ELF-1 (cell line): ENCODE data around the gene ARHGAP26.
A peak's percentile ranks its signal among the peaks of the same experiment; 100 is the strongest.

Experiments used
- DNase-seq: peaks from one replicate; pipeline ENCODE4 v3.0.0-alpha.2; 2016; ENCODE audit warnings: low read depth, low spot score

The ARHGAP26 gene

GRCh38 chr5:142783601-142784341, 13.6 kb downstream of the ARHGAP26 start:
- no peak for DNase-seq

- no peak for DNase-seq
Observed at GRCh38 chr5:142784401-142784955, 14.3 kb downstream of the ARHGAP26 start.

- DNase-seq, result no peak
Observed at GRCh38 chr5:142785206-142785605, 15.0 kb downstream of the ARHGAP26 start.

- no peak for DNase-seq
Observed at GRCh38 chr5:142789206-142789605, 19.0 kb downstream of the ARHGAP26 start.

- DNase-seq, result no peak
Observed at GRCh38 chr5:142792012-142792864, 22.1 kb downstream of the ARHGAP26 start.

- DNase-seq, result no peak
Observed at GRCh38 chr5:142792865-142793232, 22.7 kb downstream of the ARHGAP26 start.

GRCh38 chr5:142794537-142794936, 24.4 kb downstream of the ARHGAP26 start:
- no peak for DNase-seq

GRCh38 chr5:142795251-142795650, 25.1 kb downstream of the ARHGAP26 start:
- no peak for DNase-seq

GRCh38 chr5:142796492-142797109, 26.4 kb downstream of the ARHGAP26 start:
- DNase-seq, result no peak

GRCh38 chr5:142797420-142797819, 27.2 kb downstream of the ARHGAP26 start:
- DNase-seq, result no peak

- DNase-seq, result no peak
Observed at GRCh38 chr5:142798099-142798770, 28.1 kb downstream of the ARHGAP26 start.

- DNase-seq, result no peak
Observed at GRCh38 chr5:142800776-142801494, 30.8 kb downstream of the ARHGAP26 start.

- DNase-seq, result no peak
Observed at GRCh38 chr5:142801495-142801871, 31.3 kb downstream of the ARHGAP26 start.

GRCh38 chr5:142803428-142804125, 33.4 kb downstream of the ARHGAP26 start:
- no peak for DNase-seq

- DNase-seq, result no peak
Observed at GRCh38 chr5:142805339-142805738, 35.2 kb downstream of the ARHGAP26 start.

GRCh38 chr5:142806841-142807267, 36.7 kb downstream of the ARHGAP26 start:
- peak; percentile 18 for DNase-seq

- DNase-seq, result peak; percentile 9
Observed at GRCh38 chr5:142807372-142807911, 37.3 kb downstream of the ARHGAP26 start.

- no peak for DNase-seq
Observed at GRCh38 chr5:142808878-142809598, 38.9 kb downstream of the ARHGAP26 start.

GRCh38 chr5:142810081-142810480, 39.9 kb downstream of the ARHGAP26 start:
- DNase-seq, result no peak
